MM.1S (cell line): ENCODE results near the gene VAV3.

Experiments used
- CTCF ChIP-seq: fragments of 300-600 bp; sonication (generic); IDR thresholded peaks from 2 replicates; pipeline ENCODE4 v1.5.1; 2016; ENCODE audit warnings: antibody characterized with exemption, low read length, mixed read lengths
- EZH2phosphoT487 ChIP-seq: fragments of 300-600 bp; sonication (generic); IDR thresholded peaks from 2 replicates; pipeline ENCODE4 v1.6.1; 2018; ENCODE audit warnings: antibody characterized with exemption, low read length

- TF ChIP-seq EZH2phosphoT487 (no peak), CTCF (no peak)
Observed at GRCh38 chr1:107623431-107623830, 341.5 kb downstream of the VAV3 start.
